Nephron (organoid): ENCODE results near the gene VWA3A.

Source experiments
- H3K27ac Mint-ChIP-seq, 3 experiments: 2 replicates each; pipeline ENCODE4 v1.8.0; 2020; ENCODE audit warnings: mixed read lengths in 3 of 3, mild to moderate bottlenecking in 2 of 3, moderate library complexity in 1 of 3
- H3K27me3 Mint-ChIP-seq: 2 replicates; pipeline ENCODE4 v1.8.0; 2021; ENCODE audit warnings: low read depth, mild to moderate bottlenecking, moderate library complexity, mixed read lengths
- H3K36me3 Mint-ChIP-seq: 2 replicates; pipeline ENCODE4 v1.8.0; 2020; ENCODE audit warnings: low read depth, mixed read lengths
- H3K4me1 Mint-ChIP-seq: 2 replicates; pipeline ENCODE4 v1.8.0; 2020; ENCODE audit warnings: mixed read lengths
- H3K4me3 Mint-ChIP-seq, 3 experiments: 2 replicates each; pipeline ENCODE4 v1.8.0; 2020; ENCODE audit warnings: mild to moderate bottlenecking in 3 of 3, mixed read lengths in 3 of 3, moderate library complexity in 2 of 3
- H3K9me3 Mint-ChIP-seq: 2 replicates; pipeline ENCODE4 v1.8.0; 2020; ENCODE audit warnings: mixed read lengths
- TF ChIP-seq, protein P1 (sequence below), 3 experiments: fragments of 200-600 bp; sonication (generic); IDR thresholded peaks; one replicate each; pipeline ENCODE4 v1.5.0; 2021; ENCODE audit warnings: antibody characterized with exemption in 3 of 3; ENCODE audit not compliant: unreplicated experiment in 3 of 3

The VWA3A gene

DNA sequence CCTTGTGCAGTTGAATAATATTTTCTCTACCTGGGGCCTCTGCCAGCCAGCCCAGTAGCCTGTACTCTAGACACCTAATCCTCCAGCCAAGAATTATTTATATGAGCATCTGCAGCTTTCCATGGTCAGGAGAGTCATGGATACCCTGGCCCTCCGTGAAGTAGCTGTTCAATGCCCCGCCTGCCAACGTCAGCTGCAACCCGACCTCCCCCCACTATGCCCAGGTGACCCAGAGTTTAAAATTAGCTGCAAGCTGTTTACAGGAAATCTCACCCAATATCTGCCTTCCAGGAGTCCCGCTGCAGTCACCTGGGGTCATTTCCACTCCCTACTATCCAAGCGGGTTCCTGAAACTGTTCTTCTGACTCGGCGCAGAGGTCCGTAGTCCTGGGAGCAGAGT, 82.3 kb downstream of the VWA3A start:
- peaks cover 4% of the 10 kb centered on the region for H3K27me3 Mint-ChIP-seq

DNA sequence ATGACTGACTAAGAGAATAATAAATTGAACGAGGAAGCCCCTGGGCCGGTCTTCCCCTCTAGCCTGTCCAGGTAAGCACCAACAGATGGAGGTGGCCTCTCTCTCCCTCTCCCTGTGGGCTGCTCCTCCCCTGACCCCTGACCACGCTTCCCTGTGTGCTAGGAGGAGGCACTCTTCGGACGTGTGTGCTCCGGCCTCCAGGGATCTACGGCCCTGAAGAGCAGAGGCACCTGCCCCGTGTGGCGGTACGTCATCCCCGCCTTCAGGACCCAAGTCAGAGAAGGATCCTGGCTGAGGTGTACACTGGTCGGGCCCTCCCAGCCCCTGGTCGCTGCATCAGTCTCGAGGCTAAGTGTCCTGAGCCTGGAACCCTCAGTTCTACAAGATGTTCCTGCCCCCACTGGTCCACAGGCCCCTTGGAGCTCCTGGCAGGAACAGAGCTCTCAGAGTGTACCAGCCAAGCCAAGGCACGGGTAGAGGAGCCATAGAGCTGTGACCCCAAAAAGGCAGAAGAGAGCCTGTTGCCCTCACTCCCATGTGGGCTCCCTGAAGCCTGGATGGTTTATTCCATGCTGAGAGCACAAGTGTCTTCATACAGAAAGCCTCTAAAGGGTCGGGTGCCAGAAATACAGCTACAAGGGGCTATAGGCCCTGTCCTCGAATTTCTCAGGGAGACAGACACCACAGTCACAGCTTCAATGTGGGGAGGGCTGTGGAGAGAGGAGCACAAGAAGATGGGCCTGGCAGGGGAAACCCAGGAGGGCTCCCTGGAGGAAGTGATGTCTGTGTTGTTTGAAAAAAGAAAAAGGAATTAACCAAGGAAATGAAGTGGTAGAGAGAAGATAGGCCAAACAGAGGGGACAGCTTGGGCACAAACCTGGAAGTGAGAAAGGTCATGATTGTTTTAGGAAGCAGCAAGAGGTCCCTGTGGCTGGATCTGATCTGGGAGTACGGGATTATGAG, 85.9 kb downstream of the VWA3A start:
- TF ChIP-seq, protein P1, sequence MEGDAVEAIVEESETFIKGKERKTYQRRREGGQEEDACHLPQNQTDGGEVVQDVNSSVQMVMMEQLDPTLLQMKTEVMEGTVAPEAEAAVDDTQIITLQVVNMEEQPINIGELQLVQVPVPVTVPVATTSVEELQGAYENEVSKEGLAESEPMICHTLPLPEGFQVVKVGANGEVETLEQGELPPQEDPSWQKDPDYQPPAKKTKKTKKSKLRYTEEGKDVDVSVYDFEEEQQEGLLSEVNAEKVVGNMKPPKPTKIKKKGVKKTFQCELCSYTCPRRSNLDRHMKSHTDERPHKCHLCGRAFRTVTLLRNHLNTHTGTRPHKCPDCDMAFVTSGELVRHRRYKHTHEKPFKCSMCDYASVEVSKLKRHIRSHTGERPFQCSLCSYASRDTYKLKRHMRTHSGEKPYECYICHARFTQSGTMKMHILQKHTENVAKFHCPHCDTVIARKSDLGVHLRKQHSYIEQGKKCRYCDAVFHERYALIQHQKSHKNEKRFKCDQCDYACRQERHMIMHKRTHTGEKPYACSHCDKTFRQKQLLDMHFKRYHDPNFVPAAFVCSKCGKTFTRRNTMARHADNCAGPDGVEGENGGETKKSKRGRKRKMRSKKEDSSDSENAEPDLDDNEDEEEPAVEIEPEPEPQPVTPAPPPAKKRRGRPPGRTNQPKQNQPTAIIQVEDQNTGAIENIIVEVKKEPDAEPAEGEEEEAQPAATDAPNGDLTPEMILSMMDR (IDR thresholded peaks at IDR 0.05; ENCODE audit: unreplicated experiment in 3 of 3) = no peak
- H3K9me3 Mint-ChIP-seq = no peaks in the 10 kb centered on the region

More for the DNA sequence above, 82.3 kb downstream of the VWA3A start:
- H3K36me3 Mint-ChIP-seq = no peaks in the 10 kb centered on the region
- H3K9me3 Mint-ChIP-seq = no peaks in the 10 kb centered on the region
- no peak overlapping the region for H3K27ac Mint-ChIP-seq
- TF ChIP-seq, protein P1 (IDR thresholded peaks at IDR 0.05; ENCODE audit: unreplicated experiment in 3 of 3) = no peak
- H3K4me1 Mint-ChIP-seq = no peaks in the 10 kb centered on the region
- no peak overlapping the region for H3K4me3 Mint-ChIP-seq

DNA sequence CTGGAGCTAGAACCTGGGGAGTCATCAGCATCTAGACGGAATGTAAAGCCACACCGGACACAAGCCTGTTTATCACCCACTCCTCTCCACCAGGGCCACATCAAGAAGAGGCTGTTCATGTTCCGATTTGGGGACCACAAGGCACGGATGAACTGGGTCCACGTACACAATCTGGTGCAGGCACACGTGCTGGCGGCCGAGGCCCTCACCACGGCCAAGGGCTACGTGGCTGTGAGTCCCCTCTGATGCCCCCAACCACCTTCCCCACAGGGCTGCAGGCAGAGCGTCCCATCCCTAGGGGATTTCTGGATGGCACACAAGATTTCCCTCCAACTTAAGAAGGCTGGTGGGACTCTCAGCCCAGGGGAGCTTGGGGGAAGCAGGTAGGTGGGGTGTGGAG, 89.1 kb downstream of the VWA3A start:
- no peaks in the 10 kb centered on the region for H3K36me3 Mint-ChIP-seq
- H3K9me3 Mint-ChIP-seq = no peaks in the 10 kb centered on the region
- H3K4me1 Mint-ChIP-seq = no peaks in the 10 kb centered on the region
- no peaks in the 10 kb centered on the region for H3K27me3 Mint-ChIP-seq
- no peak overlapping the region for H3K4me3 Mint-ChIP-seq
- TF ChIP-seq, protein P1 (IDR thresholded peaks at IDR 0.05; ENCODE audit: unreplicated experiment in 3 of 3) = no peak
- no peak overlapping the region for H3K27ac Mint-ChIP-seq

More for the DNA sequence above, 85.9 kb downstream of the VWA3A start:
- Mint-ChIP-seq H3K36me3 (no peaks in the 10 kb centered on the region), H3K27ac (no peak overlapping the region), H3K4me1 (no peaks in the 10 kb centered on the region), H3K4me3 (no peak overlapping the region), H3K27me3 (no peaks in the 10 kb centered on the region)

DNA sequence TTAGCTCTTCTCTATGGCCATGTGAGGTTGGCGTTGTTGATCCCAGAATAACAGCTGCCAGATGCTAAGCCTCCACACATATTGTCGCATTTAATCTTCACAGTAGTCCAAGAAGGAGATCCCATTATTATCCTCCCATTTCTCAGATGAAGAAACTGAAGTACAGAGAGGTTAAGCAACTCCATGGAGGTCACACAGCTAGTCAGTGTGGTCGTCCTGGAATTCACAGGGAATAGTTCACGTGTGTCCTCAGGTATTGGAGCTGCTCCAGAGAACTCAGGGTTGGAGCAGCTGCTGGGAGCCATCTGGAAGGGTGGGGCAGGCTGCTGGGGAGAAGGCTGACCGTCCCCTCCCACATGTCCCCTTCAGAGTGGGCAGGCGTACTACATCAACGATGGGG, 89.5 kb downstream of the VWA3A start:
- no peaks in the 10 kb centered on the region for H3K9me3 Mint-ChIP-seq
- no peak overlapping the region for H3K4me3 Mint-ChIP-seq
- H3K27me3 Mint-ChIP-seq = no peaks in the 10 kb centered on the region
- no peaks in the 10 kb centered on the region for H3K4me1 Mint-ChIP-seq
- H3K27ac Mint-ChIP-seq = no peak overlapping the region
- H3K36me3 Mint-ChIP-seq = no peaks in the 10 kb centered on the region
- TF ChIP-seq, protein P1 (IDR thresholded peaks at IDR 0.05; ENCODE audit: unreplicated experiment in 3 of 3) = no peak

DNA sequence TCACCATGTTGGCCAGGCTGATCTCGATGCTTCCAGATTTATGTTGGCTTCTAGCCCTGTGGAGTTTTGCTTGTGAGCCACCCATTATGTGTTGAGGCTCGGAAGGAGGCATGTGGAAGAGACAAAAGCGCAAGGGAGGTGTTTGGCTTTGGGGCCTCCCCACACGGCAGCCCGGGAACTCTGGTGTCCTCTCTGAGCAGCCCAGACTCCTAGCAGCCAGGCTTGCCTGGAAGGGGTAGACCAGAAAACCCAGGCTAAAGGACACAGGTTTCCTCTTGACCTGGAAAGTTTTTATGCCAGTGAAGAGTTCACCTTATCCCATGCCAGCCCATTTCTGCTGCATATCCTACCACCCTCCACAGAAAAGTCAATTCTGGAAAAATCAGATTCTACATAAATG, 91.0 kb downstream of the VWA3A start:
- H3K27ac Mint-ChIP-seq = no peak overlapping the region
- H3K27me3 Mint-ChIP-seq = no peaks in the 10 kb centered on the region
- no peaks in the 10 kb centered on the region for H3K9me3 Mint-ChIP-seq
- H3K36me3 Mint-ChIP-seq = no peaks in the 10 kb centered on the region
- H3K4me1 Mint-ChIP-seq = no peaks in the 10 kb centered on the region
- no peak overlapping the region for H3K4me3 Mint-ChIP-seq
- TF ChIP-seq, protein P1 (IDR thresholded peaks at IDR 0.05; ENCODE audit: unreplicated experiment in 3 of 3) = no peak
